ENCODE measurements around the gene LHFPL3. TPM values are rescaled to one million over a fixed set of nuclear protein-coding genes. Genes with fewer than 3 reads are reported as not detected.

The LHFPL3 gene
- total RNA-seq, 2 experiments from 2014 or later: not detected

DNA sequence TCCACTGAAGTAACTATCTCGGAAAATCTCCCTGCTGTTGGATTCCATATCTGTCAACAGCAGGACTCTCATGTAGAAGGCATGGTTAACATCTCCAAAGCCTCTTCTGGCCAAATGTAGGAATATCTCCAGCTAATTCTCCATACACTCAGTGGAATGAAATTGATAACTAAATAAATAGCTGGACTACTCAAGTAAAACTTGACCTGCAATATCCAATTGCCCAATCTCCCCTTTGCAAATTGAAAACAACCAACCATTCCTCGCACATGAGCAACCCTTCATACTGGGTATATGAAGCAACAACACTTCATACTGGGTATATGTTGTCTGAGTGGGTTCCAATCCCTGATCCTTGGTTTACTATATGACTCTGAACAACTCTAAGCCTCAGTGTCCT lies 580.2 kb downstream of the LHFPL3 start:
- no peaks in the 10 kb centered on the region for H3K4me1 ChIP-seq (ENCODE audit: insufficient read depth, low read length, poor library complexity, severe bottlenecking)
- no peaks in the 10 kb centered on the region for H3K9me2 ChIP-seq (ENCODE audit: insufficient read depth, low read length)
- no peaks in the 10 kb centered on the region for H4K20me1 ChIP-seq (ENCODE audit: insufficient read depth, low read length)
- H3K4me2 ChIP-seq (ENCODE audit: low read length): no peak overlapping the region
- no peaks in the 10 kb centered on the region for H3K36me3 ChIP-seq (ENCODE audit: insufficient read depth, low read length)
- no TSS peak for BruUV-seq (replicated peaks)
- no peak overlapping the region for H2AFZ ChIP-seq (ENCODE audit: low read length)
- H3K79me2 ChIP-seq (ENCODE audit: insufficient read depth, low read depth, low read length): no peaks in the 10 kb centered on the region
- intact Hi-C loops (cut with micrococcal nuclease; ENCODE audit: unreplicated experiment): no loop called here
- no peak for TF ChIP-seq EZH2phosphoT487 (IDR thresholded peaks at IDR 0.05; ENCODE audit: borderline replicate concordance, low read depth, low read length)
- TF ChIP-seq, protein P1, sequence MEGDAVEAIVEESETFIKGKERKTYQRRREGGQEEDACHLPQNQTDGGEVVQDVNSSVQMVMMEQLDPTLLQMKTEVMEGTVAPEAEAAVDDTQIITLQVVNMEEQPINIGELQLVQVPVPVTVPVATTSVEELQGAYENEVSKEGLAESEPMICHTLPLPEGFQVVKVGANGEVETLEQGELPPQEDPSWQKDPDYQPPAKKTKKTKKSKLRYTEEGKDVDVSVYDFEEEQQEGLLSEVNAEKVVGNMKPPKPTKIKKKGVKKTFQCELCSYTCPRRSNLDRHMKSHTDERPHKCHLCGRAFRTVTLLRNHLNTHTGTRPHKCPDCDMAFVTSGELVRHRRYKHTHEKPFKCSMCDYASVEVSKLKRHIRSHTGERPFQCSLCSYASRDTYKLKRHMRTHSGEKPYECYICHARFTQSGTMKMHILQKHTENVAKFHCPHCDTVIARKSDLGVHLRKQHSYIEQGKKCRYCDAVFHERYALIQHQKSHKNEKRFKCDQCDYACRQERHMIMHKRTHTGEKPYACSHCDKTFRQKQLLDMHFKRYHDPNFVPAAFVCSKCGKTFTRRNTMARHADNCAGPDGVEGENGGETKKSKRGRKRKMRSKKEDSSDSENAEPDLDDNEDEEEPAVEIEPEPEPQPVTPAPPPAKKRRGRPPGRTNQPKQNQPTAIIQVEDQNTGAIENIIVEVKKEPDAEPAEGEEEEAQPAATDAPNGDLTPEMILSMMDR (conservative IDR thresholded peaks at IDR 0.05; ENCODE audit: low read length): no peak
- no peak overlapping the region for H3K4me3 ChIP-seq (ENCODE audit: low read depth, low read length, poor library complexity, severe bottlenecking)
- no peaks in the 10 kb centered on the region for H3K9me3 ChIP-seq (ENCODE audit: low read length)
- no peak for DNase-seq (ENCODE audit: low spot score)
- CTCF ChIA-PET (ENCODE audit: unreplicated experiment): no interaction called here
- H3K27ac ChIP-seq (ENCODE audit: low read depth, low read length, poor library complexity, severe bottlenecking): no peak overlapping the region
- POLR2A ChIA-PET: no interaction called here

DNA sequence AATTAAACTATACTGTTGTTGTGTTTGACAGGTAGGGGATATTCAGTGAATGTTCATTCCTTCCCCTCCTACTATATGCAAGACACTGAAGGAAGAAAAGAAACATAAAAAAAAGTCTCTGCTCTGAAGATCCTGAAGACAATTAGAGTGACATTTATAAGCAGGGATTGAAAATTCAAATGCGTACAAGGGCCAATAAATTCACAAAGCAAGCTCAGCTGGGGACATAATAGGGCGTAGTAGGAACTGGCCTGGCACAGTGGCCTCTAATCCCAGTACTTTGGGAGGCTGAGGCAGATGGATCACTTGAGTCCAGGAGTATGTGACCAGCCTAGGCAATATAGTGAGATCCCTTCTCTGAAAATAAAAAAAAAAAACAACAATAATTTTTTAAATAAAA lies 580.7 kb downstream of the LHFPL3 start:
- BruUV-seq (replicated peaks): no TSS peak
- Histone ChIP-seq H2AFZ (ENCODE audit: low read length) (no peak overlapping the region), H3K36me3 (ENCODE audit: insufficient read depth, low read length) (no peaks in the 10 kb centered on the region), H3K4me2 (ENCODE audit: low read length) (no peak overlapping the region), H3K27ac (ENCODE audit: low read depth, low read length, poor library complexity, severe bottlenecking) (no peak overlapping the region), H3K9me3 (ENCODE audit: low read length) (no peaks in the 10 kb centered on the region), H4K20me1 (ENCODE audit: insufficient read depth, low read length) (no peaks in the 10 kb centered on the region), H3K79me2 (ENCODE audit: insufficient read depth, low read depth, low read length) (no peaks in the 10 kb centered on the region), H3K4me3 (ENCODE audit: low read depth, low read length, poor library complexity, severe bottlenecking) (no peak overlapping the region), H3K4me1 (ENCODE audit: insufficient read depth, low read length, poor library complexity, severe bottlenecking) (no peaks in the 10 kb centered on the region), H3K9me2 (ENCODE audit: insufficient read depth, low read length) (no peaks in the 10 kb centered on the region)
- no peak for TF ChIP-seq EZH2phosphoT487 (IDR thresholded peaks at IDR 0.05; ENCODE audit: borderline replicate concordance, low read depth, low read length)
- TF ChIP-seq, protein P1 (conservative IDR thresholded peaks at IDR 0.05; ENCODE audit: low read length): no peak
- no peak for DNase-seq (ENCODE audit: low spot score)
- CTCF ChIA-PET (ENCODE audit: unreplicated experiment): no interaction called here
- intact Hi-C loops (cut with micrococcal nuclease; ENCODE audit: unreplicated experiment): no loop called here
- POLR2A ChIA-PET: interaction anchor here (0.6 kb wide), 1 partner anchor 1015 kb away, joined by 3 read pairs; no protein-coding TSS in a partner anchor

- no peak overlapping the region for H2AFZ ChIP-seq (ENCODE audit: low read length)
- no peak overlapping the region for H3K4me2 ChIP-seq (ENCODE audit: low read length)
- ChIA-PET POLR2A (interaction anchor here (0.5 kb wide), 1 partner anchor 1441 kb away, joined by 3 read pairs; no protein-coding TSS in a partner anchor), CTCF (ENCODE audit: unreplicated experiment) (no interaction called here)
- no peak overlapping the region for H3K4me3 ChIP-seq (ENCODE audit: low read depth, low read length, poor library complexity, severe bottlenecking)
- no peaks in the 10 kb centered on the region for H3K9me2 ChIP-seq (ENCODE audit: insufficient read depth, low read length)
- peaks cover 4% of the 10 kb centered on the region for H3K4me1 ChIP-seq (ENCODE audit: insufficient read depth, low read length, poor library complexity, severe bottlenecking)
- H3K27ac ChIP-seq (ENCODE audit: low read depth, low read length, poor library complexity, severe bottlenecking): no peak overlapping the region
- BruUV-seq (replicated peaks): no TSS peak
- no peaks in the 10 kb centered on the region for H4K20me1 ChIP-seq (ENCODE audit: insufficient read depth, low read length)
- TF ChIP-seq, protein P1 (conservative IDR thresholded peaks at IDR 0.05; ENCODE audit: low read length): no peak
- no peak for TF ChIP-seq EZH2phosphoT487 (IDR thresholded peaks at IDR 0.05; ENCODE audit: borderline replicate concordance, low read depth, low read length)
- intact Hi-C loops (cut with micrococcal nuclease; ENCODE audit: unreplicated experiment): loop anchor here (10.0 kb wide), 1 partner anchor 1340 kb away; no protein-coding TSS in a partner anchor
- no peaks in the 10 kb centered on the region for H3K9me3 ChIP-seq (ENCODE audit: low read length)
- no peak for DNase-seq (ENCODE audit: low spot score)
- no peaks in the 10 kb centered on the region for H3K36me3 ChIP-seq (ENCODE audit: insufficient read depth, low read length)
- H3K79me2 ChIP-seq (ENCODE audit: insufficient read depth, low read depth, low read length): no peaks in the 10 kb centered on the region
Observed at GRCh38 chr7:104914421-104914820, 586.0 kb downstream of the LHFPL3 start.

Data from OCI-LY7 (cell line).